H9 (cell line): Measurements from ENCODE around the gene TBC1D19. TPM values are rescaled to one million over a fixed set of nuclear protein-coding genes. Genes with fewer than 3 reads are reported as not detected.

Experiments used
- DNase-seq: peaks from one replicate; pipeline ENCODE4 v3.0.0-alpha.2; 2017
- H2AFZ ChIP-seq: one replicate; pipeline ENCODE4 v1.6.1; 2013; ENCODE audit warnings: mild to moderate bottlenecking, low read length, control low read depth, moderate library complexity
- H2AK5ac ChIP-seq: 2 replicates; pipeline ENCODE4 v1.6.1; 2013; ENCODE audit warnings: low read length, control low read depth, mixed read lengths; ENCODE audit not compliant: insufficient read length
- H2BK120ac ChIP-seq: one replicate; pipeline ENCODE4 v1.6.1; 2013; ENCODE audit warnings: low read depth, mild to moderate bottlenecking, low read length, control low read depth, inconsistent platforms; ENCODE audit not compliant: poor library complexity, severe bottlenecking
- H2BK12ac ChIP-seq: 2 replicates; pipeline ENCODE4 v1.6.1; 2013; ENCODE audit warnings: low read length, control low read depth, mixed read lengths, low read depth; ENCODE audit not compliant: insufficient read length
- H2BK15ac ChIP-seq: 2 replicates; pipeline ENCODE4 v1.6.1; 2013; ENCODE audit warnings: low read depth, low read length, control low read depth
- H2BK20ac ChIP-seq: one replicate; pipeline ENCODE4 v1.6.1; 2013; ENCODE audit warnings: low read depth, mild to moderate bottlenecking, low read length, control low read depth, inconsistent platforms; ENCODE audit not compliant: poor library complexity, severe bottlenecking
- H2BK5ac ChIP-seq: 2 replicates; pipeline ENCODE4 v1.6.1; 2013; ENCODE audit warnings: low read length, control low read depth, mixed read lengths; ENCODE audit not compliant: insufficient read length
- H3K14ac ChIP-seq: 2 replicates; pipeline ENCODE4 v1.6.1; 2013; ENCODE audit warnings: low read length, control low read depth; ENCODE audit not compliant: insufficient read depth
- H3K18ac ChIP-seq: 2 replicates; pipeline ENCODE4 v1.6.1; 2013; ENCODE audit warnings: low read depth, mild to moderate bottlenecking, mixed read lengths, low read length, control low read depth; ENCODE audit not compliant: insufficient read length
- H3K23ac ChIP-seq: 2 replicates; pipeline ENCODE4 v1.6.1; 2013; ENCODE audit warnings: low read length, control low read depth, mixed read lengths, low read depth; ENCODE audit not compliant: insufficient read length
- H3K23me2 ChIP-seq: 2 replicates; pipeline ENCODE4 v1.6.1; 2013; ENCODE audit warnings: low read depth, mild to moderate bottlenecking, mixed read lengths, low read length, control low read depth; ENCODE audit not compliant: insufficient read length, poor library complexity, severe bottlenecking
- H3K27ac ChIP-seq: 2 replicates; pipeline ENCODE4 v1.5.1; 2013; ENCODE audit warnings: low read length, control low read depth, mixed read lengths, low read depth; ENCODE audit not compliant: insufficient read length
- H3K27me3 ChIP-seq: 2 replicates; pipeline ENCODE4 v1.6.1; 2013; ENCODE audit warnings: low read length, control low read depth, inconsistent platforms; ENCODE audit not compliant: insufficient read depth
- H3K4ac ChIP-seq: 2 replicates; pipeline ENCODE4 v1.6.1; 2013; ENCODE audit warnings: low read depth, mild to moderate bottlenecking, control low read depth, inconsistent platforms, low read length, moderate library complexity
- H3K4me1 ChIP-seq: 2 replicates; pipeline ENCODE4 v1.6.1; 2013; ENCODE audit warnings: low read length, control low read depth, inconsistent platforms; ENCODE audit not compliant: insufficient read depth
- H3K4me2 ChIP-seq: 2 replicates; pipeline ENCODE4 v1.6.1; 2013; ENCODE audit warnings: low read length, control low read depth, mixed read lengths; ENCODE audit not compliant: insufficient read length, insufficient read depth
- H3K56ac ChIP-seq: 2 replicates; pipeline ENCODE4 v1.6.1; 2013; ENCODE audit warnings: low read depth, mild to moderate bottlenecking, mixed read lengths, low read length, control low read depth; ENCODE audit not compliant: insufficient read length
- H3K79me1 ChIP-seq: 2 replicates; pipeline ENCODE4 v1.6.1; 2013; ENCODE audit warnings: low read depth, mild to moderate bottlenecking, moderate library complexity, low read length, control low read depth, inconsistent platforms; ENCODE audit not compliant: insufficient read depth, poor library complexity, severe bottlenecking
- H3K79me2 ChIP-seq: 2 replicates; pipeline ENCODE4 v1.6.1; 2013; ENCODE audit warnings: low read length, control low read depth, inconsistent platforms; ENCODE audit not compliant: insufficient read depth
- H3K9ac ChIP-seq: 2 replicates; pipeline ENCODE4 v1.6.1; 2013; ENCODE audit warnings: low read length, control low read depth, mixed read lengths; ENCODE audit not compliant: insufficient read length; ENCODE audit errors: extremely low read depth
- H3K9me3 ChIP-seq: one replicate; pipeline ENCODE4 v1.6.1; 2013; ENCODE audit warnings: low read depth, low read length, inconsistent platforms; ENCODE audit not compliant: control insufficient read depth
- H3T11ph ChIP-seq: one replicate; pipeline ENCODE4 v1.6.1; 2013; ENCODE audit warnings: mild to moderate bottlenecking, low read length, control low read depth, inconsistent platforms
- H4K20me1 ChIP-seq: one replicate; pipeline ENCODE4 v1.6.1; 2013; ENCODE audit not compliant: control insufficient read depth, insufficient read length, insufficient read depth
- H4K5ac ChIP-seq: 2 replicates; pipeline ENCODE4 v1.6.1; 2013; ENCODE audit warnings: low read depth, mild to moderate bottlenecking, mixed read lengths, low read length, control low read depth; ENCODE audit not compliant: insufficient read length
- H4K8ac ChIP-seq: replicated peaks from 2 replicates; pipeline ENCODE4 v1.6.1; 2013; ENCODE audit warnings: low read length, control low read depth, mixed read lengths, low read depth; ENCODE audit not compliant: insufficient read length
- H4K91ac ChIP-seq: 2 replicates; pipeline ENCODE4 v1.6.1; 2013; ENCODE audit warnings: low read depth, mild to moderate bottlenecking, moderate library complexity, mixed read lengths, low read length, control low read depth; ENCODE audit not compliant: insufficient read length
- H3K27ac Mint-ChIP-seq, 3 experiments: 2 replicates in 2 of 3; 3 replicates in 1 of 3; pipeline ENCODE4 v1.8.0; 2020 to 2021; ENCODE audit warnings: mixed read lengths in 3 of 3, mild to moderate bottlenecking in 1 of 3, moderate library complexity in 1 of 3
- H3K27me3 Mint-ChIP-seq: 2 replicates; pipeline ENCODE4 v1.8.0; 2021; ENCODE audit warnings: low read depth, mild to moderate bottlenecking, moderate library complexity, mixed read lengths
- H3K36me3 Mint-ChIP-seq, 3 experiments: 2 replicates in 2 of 3; 3 replicates in 1 of 3; pipeline ENCODE4 v1.8.0; 2020 to 2021; ENCODE audit warnings: low read depth in 3 of 3, mixed read lengths in 3 of 3; ENCODE audit not compliant: insufficient read depth in 1 of 3
- H3K4me1 Mint-ChIP-seq, 2 experiments: 2 replicates each; pipeline ENCODE4 v1.8.0; 2020; ENCODE audit warnings: mixed read lengths in 2 of 2
- H3K4me3 Mint-ChIP-seq, 2 experiments: 2 replicates in 1 of 2; 3 replicates in 1 of 2; pipeline ENCODE4 v1.8.0; 2020 to 2021; ENCODE audit warnings: mild to moderate bottlenecking in 2 of 2, mixed read lengths in 2 of 2, moderate library complexity in 1 of 2
- H3K9me3 Mint-ChIP-seq, 2 experiments: 2 replicates in 1 of 2; 3 replicates in 1 of 2; pipeline ENCODE4 v1.8.0; 2020; ENCODE audit warnings: mild to moderate bottlenecking in 2 of 2, mixed read lengths in 2 of 2, moderate library complexity in 1 of 2
- WGBS: extraction: QIAGEN DNeasy Blood & Tissue Kit; methylation state at CpG from one replicate; pipeline ENCODE4 v1.1.7; 2013; ENCODE audit warnings: missing lambda C conversion rate, low lambda C conversion rate, mixed read lengths; ENCODE audit not compliant: insufficient read length; ENCODE audit errors: extremely low coverage; 5-methylcytosine and 5-hydroxymethylcytosine counted together
- total RNA-seq: library from RNA; stranded (reverse); gene quantifications from 2 replicates; pipeline ENCODE4 v1.2.1, GENCODE V29; 2021
- TF ChIP-seq, protein P1 (sequence below): fragments of 200-600 bp; sonication (generic); conservative IDR thresholded peaks from 3 replicates; pipeline ENCODE4 v1.8.0; 2021; ENCODE audit warnings: antibody characterized with exemption, mild to moderate bottlenecking

Gene TBC1D19
- total RNA-seq, 1 experiment from 2014 or later = 3.2 TPM

DNA sequence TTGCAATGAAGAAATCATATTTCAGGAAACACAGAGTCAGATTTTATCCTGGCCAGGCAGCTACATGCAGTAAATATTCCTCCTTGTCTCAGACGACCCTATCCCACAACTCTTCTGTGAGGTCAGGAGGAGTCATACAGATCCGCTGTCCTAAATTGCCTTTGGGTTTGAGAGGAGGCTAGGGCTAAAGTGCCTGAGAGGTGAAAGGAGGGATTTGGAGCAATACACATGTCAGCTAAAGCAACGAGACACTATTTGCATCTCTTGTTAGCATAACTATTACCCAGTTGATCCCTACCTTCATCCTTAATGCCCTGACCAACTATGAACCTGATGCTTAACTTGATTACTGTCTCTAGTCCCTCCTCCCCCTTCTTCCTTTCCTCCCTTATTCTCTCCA, 98.6 kb downstream of the TBC1D19 start:
- peaks cover 2% of the 10 kb centered on the region; the same call in 1 of the 2 replicates for H3K27me3 Mint-ChIP-seq
- Histone ChIP-seq H3K4ac (no peak overlapping the region), H3K79me2 (no peaks in the 10 kb centered on the region), H2BK15ac (no peak overlapping the region), H3K27ac (no peak overlapping the region), H4K20me1 (no peaks in the 10 kb centered on the region), H3K23me2 (no peaks in the 10 kb centered on the region), H2AK5ac (no peak overlapping the region), H3T11ph (no peak overlapping the region), H3K23ac (no peak overlapping the region), H2BK120ac (no peak overlapping the region), H3K9me3 (peaks cover 5% of the 10 kb centered on the region), H2BK12ac (no peak overlapping the region), H3K4me2 (no peak overlapping the region), H4K5ac (no peak overlapping the region), H3K27me3 (no peaks in the 10 kb centered on the region), H2AFZ (no peak overlapping the region), H3K18ac (no peak overlapping the region), H3K56ac (no peak overlapping the region), H4K91ac (no peak overlapping the region), H2BK20ac (no peak overlapping the region), H3K14ac (no peak overlapping the region), H3K79me1 (no peaks in the 10 kb centered on the region), H3K4me1 (0 out of 2 replicates have a peak, but pooled peaks cover 3% of the 10 kb centered on the region), H4K8ac (no peak overlapping the region), H2BK5ac (no peak overlapping the region), H3K9ac (no peak overlapping the region)
- H3K27ac Mint-ChIP-seq = peak overlapping the region in 1 of 3 experiments; percentile 46; a peak in 1 of 7 replicates
- no peak overlapping the region for H3K4me3 Mint-ChIP-seq
- no peak for DNase-seq
- peaks cover 29 to 38% (median 33%) of the 10 kb centered on the region in 3 experiments for H3K36me3 Mint-ChIP-seq
- H3K9me3 Mint-ChIP-seq = peaks cover 35 to 36% of the 10 kb centered on the region in 2 experiments
- no CpG with 5 or more reads among the region's 3 CpGs for WGBS
- peaks cover 6% of the 10 kb centered on the region in 2 experiments for H3K4me1 Mint-ChIP-seq
- TF ChIP-seq, protein P1, sequence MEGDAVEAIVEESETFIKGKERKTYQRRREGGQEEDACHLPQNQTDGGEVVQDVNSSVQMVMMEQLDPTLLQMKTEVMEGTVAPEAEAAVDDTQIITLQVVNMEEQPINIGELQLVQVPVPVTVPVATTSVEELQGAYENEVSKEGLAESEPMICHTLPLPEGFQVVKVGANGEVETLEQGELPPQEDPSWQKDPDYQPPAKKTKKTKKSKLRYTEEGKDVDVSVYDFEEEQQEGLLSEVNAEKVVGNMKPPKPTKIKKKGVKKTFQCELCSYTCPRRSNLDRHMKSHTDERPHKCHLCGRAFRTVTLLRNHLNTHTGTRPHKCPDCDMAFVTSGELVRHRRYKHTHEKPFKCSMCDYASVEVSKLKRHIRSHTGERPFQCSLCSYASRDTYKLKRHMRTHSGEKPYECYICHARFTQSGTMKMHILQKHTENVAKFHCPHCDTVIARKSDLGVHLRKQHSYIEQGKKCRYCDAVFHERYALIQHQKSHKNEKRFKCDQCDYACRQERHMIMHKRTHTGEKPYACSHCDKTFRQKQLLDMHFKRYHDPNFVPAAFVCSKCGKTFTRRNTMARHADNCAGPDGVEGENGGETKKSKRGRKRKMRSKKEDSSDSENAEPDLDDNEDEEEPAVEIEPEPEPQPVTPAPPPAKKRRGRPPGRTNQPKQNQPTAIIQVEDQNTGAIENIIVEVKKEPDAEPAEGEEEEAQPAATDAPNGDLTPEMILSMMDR = no peak
